NCI-H82 treated with DMSO at 0.1 percent for 48 hours (cell line): Measurements from ENCODE around the gene LINS1.

ENCODE experiments used
- DNase-seq: peaks from one replicate; lab custom pipeline; 2025; ENCODE audit not compliant: unreplicated experiment; lab: John Stamatoyannopoulos, UW

LINS1 gene

GRCh38 chr15:100602064-100602822, at the start of gene LINS1, which contains the start of gene ASB7:
Gene LINS1, minus strand, starts transcription at chr15:100602184. Its CDS starts 21,342 bp downstream, at chr15:100580842.
Gene ASB7, plus strand, starts transcription at chr15:100602589. Its CDS starts 9,628 bp downstream, at chr15:100612217.
- peak; percentile 99 for DNase-seq

- no peak for DNase-seq
Observed at GRCh38 chr15:100651253-100651652, 49.3 kb upstream of the LINS1 start.

- DNase-seq = no peak
Observed at GRCh38 chr15:100650685-100651084, 48.7 kb upstream of the LINS1 start.

- no peak for DNase-seq
Observed at GRCh38 chr15:100648951-100649350, 47.0 kb upstream of the LINS1 start.

- DNase-seq = no peak
Observed at GRCh38 chr15:100645671-100646070, 43.7 kb upstream of the LINS1 start.

- no peak for DNase-seq
Observed at GRCh38 chr15:100642950-100643338, 41.0 kb upstream of the LINS1 start.

- DNase-seq = no peak
Observed at GRCh38 chr15:100642213-100642949, 40.4 kb upstream of the LINS1 start.

GRCh38 chr15:100638177-100638730, 36.3 kb upstream of the LINS1 start:
- DNase-seq = no peak

GRCh38 chr15:100635406-100636071, 33.6 kb upstream of the LINS1 start:
- no peak for DNase-seq

GRCh38 chr15:100633763-100634075, 31.7 kb upstream of the LINS1 start:
- DNase-seq = no peak

- DNase-seq = no peak
Observed at GRCh38 chr15:100631831-100632230, 29.8 kb upstream of the LINS1 start.

- DNase-seq = no peak
Observed at GRCh38 chr15:100628746-100629145, 26.8 kb upstream of the LINS1 start.

GRCh38 chr15:100627789-100628395, 25.9 kb upstream of the LINS1 start:
- DNase-seq = peak; percentile 46

GRCh38 chr15:100623301-100623700, 21.3 kb upstream of the LINS1 start:
- no peak for DNase-seq

GRCh38 chr15:100616700-100617099, 14.7 kb upstream of the LINS1 start:
- DNase-seq = no peak

GRCh38 chr15:100615801-100616200, 13.8 kb upstream of the LINS1 start:
- no peak for DNase-seq

- DNase-seq = no peak
Observed at GRCh38 chr15:100614918-100615317, 12.9 kb upstream of the LINS1 start.

- DNase-seq = no peak
Observed at GRCh38 chr15:100614336-100614735, 12.4 kb upstream of the LINS1 start.

GRCh38 chr15:100613208-100613607, 11.2 kb upstream of the LINS1 start:
- no peak for DNase-seq

GRCh38 chr15:100612539-100612938, 10.6 kb upstream of the LINS1 start:
- DNase-seq = no peak

- DNase-seq = no peak
Observed at GRCh38 chr15:100602823-100603393, 924 bp upstream of the LINS1 start.
